HepG2 (cell line): ENCODE measurements around the gene SIK3. TPM values are rescaled to one million over a fixed set of nuclear protein-coding genes. Genes with fewer than 3 reads are reported as not detected.

Experiments
- GPN1 ChIP-seq: sonication (generic); formaldehyde crosslinking; IDR thresholded peaks from 2 replicates; pipeline ENCODE4 v1.5.1; 2020; ENCODE audit warnings: missing genetic modification reagents, borderline replicate concordance
- MLLT10 ChIP-seq: sonication (generic); formaldehyde crosslinking; IDR thresholded peaks from 2 replicates; pipeline ENCODE4 v1.4.0; 2020; ENCODE audit warnings: missing genetic modification reagents
- MLXIP ChIP-seq: sonication (generic); formaldehyde crosslinking; IDR thresholded peaks from 2 replicates; pipeline ENCODE4 v1.9.0; 2021; ENCODE audit warnings: missing genetic modification reagents, borderline replicate concordance
- MZF1 ChIP-seq: sonication (generic); formaldehyde crosslinking; IDR thresholded peaks from 2 replicates; pipeline ENCODE4 v1.8.1; 2023; ENCODE audit warnings: mild to moderate bottlenecking, missing genetic modification reagents, borderline replicate concordance
- RAD21 ChIP-seq: fragments of 450-650 bp; formaldehyde crosslinking; IDR thresholded peaks from 2 replicates; pipeline ENCODE4 v1.5.0; 2020; ENCODE audit warnings: mild to moderate bottlenecking
- SMAD9 ChIP-seq: sonication (generic); formaldehyde crosslinking; IDR thresholded peaks from 2 replicates; pipeline ENCODE4 v1.5.1; 2020; ENCODE audit warnings: mild to moderate bottlenecking, missing genetic modification reagents
- ZBTB38 ChIP-seq: sonication (generic); formaldehyde crosslinking; IDR thresholded peaks from 2 replicates; pipeline ENCODE4 v1.5.1; 2020; ENCODE audit warnings: mild to moderate bottlenecking, missing genetic modification reagents
- ZNF205 ChIP-seq: IDR thresholded peaks from 2 replicates; pipeline ENCODE4 v1.6.1; 2018; ENCODE audit warnings: missing biosample characterization, missing genetic modification reagents
- ZNF232 ChIP-seq: sonication (generic); formaldehyde crosslinking; IDR thresholded peaks from 2 replicates; pipeline ENCODE4 v1.4.0; 2020; ENCODE audit warnings: missing genetic modification reagents, borderline replicate concordance
- ZNF251 ChIP-seq: sonication (generic); formaldehyde crosslinking; IDR thresholded peaks from 2 replicates; pipeline ENCODE4 v1.9.0; 2021; ENCODE audit warnings: mild to moderate bottlenecking, missing genetic modification reagents
- ZNF543 ChIP-seq: sonication (generic); formaldehyde crosslinking; IDR thresholded peaks from 2 replicates; pipeline ENCODE4 v1.4.0; 2020; ENCODE audit warnings: mild to moderate bottlenecking, missing genetic modification reagents
- ZNF556 ChIP-seq: sonication (generic); formaldehyde crosslinking; IDR thresholded peaks from 2 replicates; pipeline ENCODE4 v1.4.0; 2020; ENCODE audit warnings: mild to moderate bottlenecking, missing genetic modification reagents, borderline replicate concordance
- ZNF720 ChIP-seq: sonication (generic); formaldehyde crosslinking; IDR thresholded peaks from 2 replicates; pipeline ENCODE4 v1.4.0; 2020; ENCODE audit warnings: missing genetic modification reagents
- ZNF746 ChIP-seq: sonication (generic); formaldehyde crosslinking; IDR thresholded peaks from 2 replicates; pipeline ENCODE4 v1.8.0; 2022; ENCODE audit warnings: mild to moderate bottlenecking, missing genetic modification reagents
- ZNF792 ChIP-seq: IDR thresholded peaks from 2 replicates; pipeline ENCODE4 v1.6.1; 2016
- polyA plus RNA-seq, 8 experiments: library from polyadenylated mRNA; depleted of rRNA in 3 of 8; stranded (reverse) in 7 of 8; unstranded in 1 of 8; fragments of >200 nt; fragmentation: Illumina TruSeq in 4 of 8; extraction: Trizol in 4 of 8; gene quantifications; 2 replicates each; pipeline versions ENCODE4 v1.2.1 to v1.2.3, GENCODE V29; 2011 to 2016; ENCODE audit warnings: low read depth in 4 of 8, missing spikeins in 1 of 8, mixed read lengths in 1 of 8; ENCODE audit not compliant: insufficient read depth in 1 of 8
- total RNA-seq, 5 experiments: library from RNA; depleted of rRNA; stranded (reverse); fragments of >200 nt; fragmentation: Illumina TruSeq; extraction: Trizol; gene quantifications; 2 replicates each; pipeline ENCODE4 v1.2.3, GENCODE V29; 2016; ENCODE audit warnings: low read depth in 1 of 5
- TF ChIP-seq, protein P1 (sequence below): sonication (generic); formaldehyde crosslinking; IDR thresholded peaks from 2 replicates; pipeline ENCODE4 v1.4.0; 2020; ENCODE audit warnings: missing genetic modification reagents, mild to moderate bottlenecking, borderline replicate concordance
- TF ChIP-seq, protein P2 (sequence below): sonication (generic); formaldehyde crosslinking; IDR thresholded peaks from 2 replicates; pipeline ENCODE4 v1.5.0; 2020; ENCODE audit warnings: mild to moderate bottlenecking, missing genetic modification reagents, borderline replicate concordance

Gene SIK3
- total and polyA plus RNA-seq, 2 of the 13 experiments (the other 11 are each of a cell fraction or from before 2014, with no cell fraction given) = 5.7 to 9.8 TPM

DNA sequence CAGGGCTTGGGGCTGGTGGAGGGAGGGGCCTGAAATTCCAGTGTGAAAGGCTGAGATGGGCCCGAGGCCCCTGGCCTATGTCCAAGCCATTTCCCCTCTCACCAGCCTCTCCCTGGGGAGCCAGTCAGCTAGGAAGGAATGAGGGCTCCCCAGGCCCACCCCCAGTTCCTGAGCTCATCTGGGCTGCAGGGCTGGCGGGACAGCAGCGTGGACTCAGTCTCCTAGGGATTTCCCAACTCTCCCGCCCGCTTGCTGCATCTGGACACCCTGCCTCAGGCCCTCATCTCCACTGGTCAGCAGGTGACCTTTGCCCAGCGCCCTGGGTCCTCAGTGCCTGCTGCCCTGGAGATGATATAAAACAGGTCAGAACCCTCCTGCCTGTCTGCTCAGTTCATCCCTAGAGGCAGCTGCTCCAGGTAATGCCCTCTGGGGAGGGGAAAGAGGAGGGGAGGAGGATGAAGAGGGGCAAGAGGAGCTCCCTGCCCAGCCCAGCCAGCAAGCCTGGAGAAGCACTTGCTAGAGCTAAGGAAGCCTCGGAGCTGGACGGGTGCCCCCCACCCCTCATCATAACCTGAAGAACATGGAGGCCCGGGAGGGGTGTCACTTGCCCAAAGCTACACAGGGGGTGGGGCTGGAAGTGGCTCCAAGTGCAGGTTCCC lies 268.6 kb downstream of the SIK3 start, which contains the start of gene APOC3 (continued):
- TF ChIP-seq SMAD9 (no peak), ZNF232 (CRISPR knock-in tag) (no peak; the same call in 1 of the 2 replicates), MLXIP (CRISPR knock-in tag) (no peak), ZNF720 (CRISPR knock-in tag) (no peak), RAD21 (CRISPR knock-in tag) (peak; percentile 65), ZNF251 (CRISPR knock-in tag) (no peak), ZNF543 (CRISPR knock-in tag) (no peak), ZBTB38 (CRISPR knock-in tag) (peak; percentile 58; the same call in 1 of the 2 replicates), ZNF746 (peak; percentile 94), ZNF205 (CRISPR knock-in tag) (no peak), ZNF556 (CRISPR knock-in tag) (no peak; the same call in 1 of the 2 replicates), ZNF792 (CRISPR knock-in tag) (no peak; the same call in 1 of the 2 replicates), MZF1 (CRISPR knock-in tag) (no peak), GPN1 (CRISPR knock-in tag) (no peak), MLLT10 (CRISPR knock-in tag) (no peak)
- TF ChIP-seq, protein P1, sequence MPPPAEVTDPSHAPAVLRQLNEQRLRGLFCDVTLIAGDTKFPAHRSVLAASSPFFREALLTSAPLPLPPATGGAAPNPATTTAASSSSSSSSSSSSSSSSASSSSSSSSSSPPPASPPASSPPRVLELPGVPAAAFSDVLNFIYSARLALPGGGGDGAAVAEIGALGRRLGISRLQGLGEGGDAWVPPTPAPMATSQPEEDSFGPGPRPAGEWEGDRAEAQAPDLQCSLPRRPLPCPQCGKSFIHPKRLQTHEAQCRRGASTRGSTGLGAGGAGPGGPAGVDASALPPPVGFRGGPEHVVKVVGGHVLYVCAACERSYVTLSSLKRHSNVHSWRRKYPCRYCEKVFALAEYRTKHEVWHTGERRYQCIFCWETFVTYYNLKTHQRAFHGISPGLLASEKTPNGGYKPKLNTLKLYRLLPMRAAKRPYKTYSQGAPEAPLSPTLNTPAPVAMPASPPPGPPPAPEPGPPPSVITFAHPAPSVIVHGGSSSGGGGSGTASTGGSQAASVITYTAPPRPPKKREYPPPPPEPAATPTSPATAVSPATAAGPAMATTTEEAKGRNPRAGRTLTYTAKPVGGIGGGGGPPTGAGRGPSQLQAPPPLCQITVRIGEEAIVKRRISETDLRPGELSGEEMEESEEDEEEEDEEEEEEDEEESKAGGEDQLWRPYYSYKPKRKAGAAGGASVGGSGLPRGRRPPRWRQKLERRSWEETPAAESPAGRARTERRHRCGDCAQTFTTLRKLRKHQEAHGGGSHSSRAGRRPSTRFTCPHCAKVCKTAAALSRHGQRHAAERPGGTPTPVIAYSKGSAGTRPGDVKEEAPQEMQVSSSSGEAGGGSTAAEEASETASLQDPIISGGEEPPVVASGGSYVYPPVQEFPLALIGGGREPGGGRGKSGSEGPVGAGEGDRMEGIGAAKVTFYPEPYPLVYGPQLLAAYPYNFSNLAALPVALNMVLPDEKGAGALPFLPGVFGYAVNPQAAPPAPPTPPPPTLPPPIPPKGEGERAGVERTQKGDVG = no peak
- TF ChIP-seq, protein P2, sequence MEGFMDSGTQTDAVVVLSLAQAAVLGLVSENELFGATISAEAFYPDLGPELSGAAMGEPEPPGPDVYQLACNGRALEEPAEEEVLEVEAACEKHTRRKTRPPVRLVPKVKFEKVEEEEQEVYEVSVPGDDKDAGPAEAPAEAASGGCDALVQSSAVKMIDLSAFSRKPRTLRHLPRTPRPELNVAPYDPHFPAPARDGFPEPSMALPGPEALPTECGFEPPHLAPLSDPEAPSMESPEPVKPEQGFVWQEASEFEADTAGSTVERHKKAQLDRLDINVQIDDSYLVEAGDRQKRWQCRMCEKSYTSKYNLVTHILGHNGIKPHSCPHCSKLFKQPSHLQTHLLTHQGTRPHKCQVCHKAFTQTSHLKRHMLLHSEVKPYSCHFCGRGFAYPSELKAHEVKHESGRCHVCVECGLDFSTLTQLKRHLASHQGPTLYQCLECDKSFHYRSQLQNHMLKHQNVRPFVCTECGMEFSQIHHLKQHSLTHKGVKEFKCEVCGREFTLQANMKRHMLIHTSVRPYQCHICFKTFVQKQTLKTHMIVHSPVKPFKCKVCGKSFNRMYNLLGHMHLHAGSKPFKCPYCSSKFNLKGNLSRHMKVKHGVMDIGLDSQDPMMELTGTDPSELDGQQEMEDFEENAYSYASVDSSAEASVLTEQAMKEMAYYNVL (CRISPR knock-in tag) = peak; percentile 78; the same call in 1 of the 2 replicates
